Stimulated activated CD8-positive, alpha-beta memory T cell treated with anti-CD3 and anti-CD28 coated beads, Interleukin-7, amount 100 ng/mL, for 1 hour (primary cell): ENCODE results near the gene AGBL4.

ENCODE experiments used
- DNase-seq, 2 donors: peaks; one replicate each; pipeline ENCODE4 v3.0.0-alpha.2; 2020; ENCODE audit warnings: low read depth in 2 of 2

Gene AGBL4

GRCh38 chr1:48595613-48596012 is 1428.1 kb downstream of the AGBL4 start:
- no peak for DNase-seq

GRCh38 chr1:48592330-48592729 is 1431.4 kb downstream of the AGBL4 start:
- no peak for DNase-seq

GRCh38 chr1:48591181-48591580 is 1432.6 kb downstream of the AGBL4 start:
- DNase-seq = no peak

- DNase-seq = no peak
Observed at GRCh38 chr1:48588061-48588460, 1435.7 kb downstream of the AGBL4 start.

GRCh38 chr1:48582408-48582807 is 1441.3 kb downstream of the AGBL4 start:
- no peak for DNase-seq

GRCh38 chr1:48581270-48581669 is 1442.5 kb downstream of the AGBL4 start:
- DNase-seq = no peak

- no peak for DNase-seq
Observed at GRCh38 chr1:48576565-48576964, 1447.2 kb downstream of the AGBL4 start.

GRCh38 chr1:48572646-48573258 is 1451.0 kb downstream of the AGBL4 start:
- DNase-seq = no peak

- DNase-seq = no peak
Observed at GRCh38 chr1:48572134-48572533, 1451.6 kb downstream of the AGBL4 start.

- no peak for DNase-seq
Observed at GRCh38 chr1:48571303-48571987, 1452.3 kb downstream of the AGBL4 start.

GRCh38 chr1:48570568-48570967 is 1453.2 kb downstream of the AGBL4 start:
- DNase-seq = no peak

GRCh38 chr1:48568501-48568900 is 1455.3 kb downstream of the AGBL4 start:
- DNase-seq = no peak

GRCh38 chr1:48566492-48566891 is 1457.3 kb downstream of the AGBL4 start:
- DNase-seq = no peak

- no peak for DNase-seq
Observed at GRCh38 chr1:48563021-48563420, 1460.7 kb downstream of the AGBL4 start.

- DNase-seq = no peak
Observed at GRCh38 chr1:48561444-48561843, 1462.3 kb downstream of the AGBL4 start.

GRCh38 chr1:48560577-48560976 is 1463.2 kb downstream of the AGBL4 start:
- DNase-seq = no peak

GRCh38 chr1:48560116-48560515 is 1463.6 kb downstream of the AGBL4 start:
- no peak for DNase-seq

GRCh38 chr1:48558366-48558765 is 1465.4 kb downstream of the AGBL4 start:
- DNase-seq = no peak

GRCh38 chr1:48556186-48556850 is 1467.4 kb downstream of the AGBL4 start:
- no peak for DNase-seq

- DNase-seq = no peak
Observed at GRCh38 chr1:48555271-48555670, 1468.5 kb downstream of the AGBL4 start.

GRCh38 chr1:48552903-48553606 is 1470.7 kb downstream of the AGBL4 start:
- DNase-seq = no peak

- DNase-seq = no peak
Observed at GRCh38 chr1:48552420-48552819, 1471.3 kb downstream of the AGBL4 start.

GRCh38 chr1:48548985-48549384 is 1474.8 kb downstream of the AGBL4 start:
- DNase-seq = no peak
